HT1080 (cell line): ENCODE measurements around the gene GPRIN1. TPM values are rescaled to one million over a fixed set of nuclear protein-coding genes. Genes with fewer than 3 reads are reported as not detected.

ENCODE experiments used
- small RNA-seq: library from RNA; depleted of rRNA; stranded (forward); fragments of <200 nt; gene quantifications from one replicate; pipeline ENCODE3, GENCODE V24; 2014
- total RNA-seq: library from RNA; depleted of rRNA; stranded (reverse); fragments of >200 nt; shearing (Covaris generic); gene quantifications from 2 replicates; pipeline ENCODE4 v1.2.3, GENCODE V29; 2014; rRNA removed

GPRIN1 gene
- total RNA-seq, 1 experiment from 2014 or later: 13.1 TPM

Small RNAs within 50 kb of the gene (small RNA-seq; reads per million reads assigned to genes)
- gene MIR4281 (not detected), gene RF00019 (not detected), gene RN7SL684P (not detected)

Other genes with a start within 250 kb of the GPRIN1 start
- 51.3 and 68.3 TPM in 2 replicates for gene KIAA1191, start 248.4 kb downstream of the GPRIN1 start, total RNA-seq
- gene ARL10, start 244.7 kb downstream of the GPRIN1 start, total RNA-seq: 0.79 and 2.2 TPM in 2 replicates
- gene NOP16, start 221.6 kb downstream of the GPRIN1 start, total RNA-seq: 88.6 and 94.4 TPM in 2 replicates
- gene HIGD2A, start 221.4 kb downstream of the GPRIN1 start, total RNA-seq: 231 and 320 TPM in 2 replicates
- 156 and 158 TPM in 2 replicates for gene CLTB, start 193.6 kb downstream of the GPRIN1 start, total RNA-seq
- 46.5 and 66.9 TPM in 2 replicates for gene FAF2, start 161.8 kb downstream of the GPRIN1 start, total RNA-seq
- 10.0 and 16.7 TPM in 2 replicates for gene RNF44, start 72.8 kb downstream of the GPRIN1 start, total RNA-seq
- gene CDHR2, start 60.8 kb downstream of the GPRIN1 start, total RNA-seq: not detected in 2 replicates
- gene SNCB, start 20.4 kb upstream of the GPRIN1 start, total RNA-seq: 2.4 and 3.4 TPM in 2 replicates
- gene EIF4E1B, start 20.5 kb upstream of the GPRIN1 start, total RNA-seq: not detected in 2 replicates
- 32.8 and 47.7 TPM in 2 replicates for gene TSPAN17, start 37.3 kb upstream of the GPRIN1 start, total RNA-seq
- 0.05 TPM in 1 of 2 replicates, not detected in the other for gene UNC5A, start 200.4 kb upstream of the GPRIN1 start, total RNA-seq